Measurements from ENCODE around the gene NPEPL1. TPM values are rescaled to one million over a fixed set of nuclear protein-coding genes. Genes with fewer than 3 reads are reported as not detected.

NPEPL1 gene
- polyA plus RNA-seq, 1 donor (not counting 4 experiments of a cell fraction or from before 2014, with no cell fraction given) = 4.4 TPM

DNA sequence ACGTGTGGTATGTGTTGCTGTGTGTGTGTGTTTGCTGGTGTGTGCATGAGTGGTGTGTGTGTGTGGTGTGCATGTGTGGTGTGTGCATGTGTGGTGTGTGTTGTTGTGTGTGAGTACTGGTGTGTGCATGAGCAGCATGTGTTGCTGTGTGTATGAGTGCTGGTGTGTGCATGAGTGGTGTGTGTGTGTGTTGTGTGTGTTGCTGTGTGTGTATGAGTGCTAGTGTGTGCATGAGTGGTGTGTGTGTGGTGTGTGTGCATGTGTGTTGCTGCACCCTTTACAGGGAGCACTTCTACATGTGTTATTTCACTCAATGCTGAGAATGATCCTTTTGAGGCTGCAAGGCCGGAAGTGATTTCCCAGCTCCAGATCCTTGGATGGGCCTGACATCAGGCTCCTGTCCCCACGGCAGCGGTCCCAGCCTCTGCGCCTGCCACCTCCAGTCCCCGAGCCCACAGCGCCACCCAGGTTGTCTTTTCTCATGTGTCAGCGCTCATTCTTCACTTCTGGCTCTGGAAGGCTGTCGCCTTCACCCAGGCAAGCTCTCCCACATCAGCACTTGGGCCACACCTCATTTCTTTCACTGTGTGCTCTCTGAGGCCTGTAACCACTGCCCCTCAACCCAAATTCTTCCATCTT lies 2.6 kb downstream of the NPEPL1 start:
- Histone ChIP-seq H3K9me1 (ENCODE audit: control insufficient read depth, extremely low read depth, insufficient read depth, low read length) (no peaks in the 10 kb centered on the region), H3K36me3 (ENCODE audit: control insufficient read depth in 2 of 2, extremely low read depth in 1 of 2, insufficient read depth in 2 of 2, low read length in 2 of 2) (peaks cover 0 to 9% of the 10 kb centered on the region in 2 experiments), H3K9me3 (ENCODE audit: control insufficient read depth, low read depth, low read length) (no peaks in the 10 kb centered on the region), H4K20me1 (ENCODE audit: control insufficient read depth, extremely low read depth, insufficient read depth, low read length) (no peaks in the 10 kb centered on the region), H3K4me2 (ENCODE audit: control insufficient read depth, extremely low read depth, insufficient read depth, low read depth, low read length) (no peak overlapping the region), H3K4me1 (ENCODE audit: control insufficient read depth, extremely low read depth, insufficient read depth, low read length) (peaks cover 10% of the 10 kb centered on the region), H3K27me3 (ENCODE audit: control insufficient read depth, extremely low read depth, insufficient read depth, low read length) (no peaks in the 10 kb centered on the region), H2AFZ (ENCODE audit: control insufficient read depth, low read length) (no peak overlapping the region), H3K27ac (ENCODE audit: control insufficient read depth, insufficient read depth, low read length) (no peak overlapping the region), H3K79me2 (ENCODE audit: control insufficient read depth, insufficient read depth, low read length) (no peaks in the 10 kb centered on the region), H3K4me3 (ENCODE audit: control insufficient read depth in 2 of 3, extremely low read depth in 1 of 3, insufficient read depth in 2 of 3, low read depth in 1 of 3, low read length in 3 of 3) (no peak overlapping the region), H3K9ac (ENCODE audit: control insufficient read depth, extremely low read depth, insufficient read depth, low read length) (no peak overlapping the region)
- dilution Hi-C loops (cut with MboI; ENCODE audit: extremely low pct_ligation_motif_present, low sequenced_read_pairs) = no loop called here
- no peak for TF ChIP-seq EZH2 (IDR thresholded peaks at IDR 0.05; ENCODE audit: low read length)
- TF ChIP-seq, protein P1, sequence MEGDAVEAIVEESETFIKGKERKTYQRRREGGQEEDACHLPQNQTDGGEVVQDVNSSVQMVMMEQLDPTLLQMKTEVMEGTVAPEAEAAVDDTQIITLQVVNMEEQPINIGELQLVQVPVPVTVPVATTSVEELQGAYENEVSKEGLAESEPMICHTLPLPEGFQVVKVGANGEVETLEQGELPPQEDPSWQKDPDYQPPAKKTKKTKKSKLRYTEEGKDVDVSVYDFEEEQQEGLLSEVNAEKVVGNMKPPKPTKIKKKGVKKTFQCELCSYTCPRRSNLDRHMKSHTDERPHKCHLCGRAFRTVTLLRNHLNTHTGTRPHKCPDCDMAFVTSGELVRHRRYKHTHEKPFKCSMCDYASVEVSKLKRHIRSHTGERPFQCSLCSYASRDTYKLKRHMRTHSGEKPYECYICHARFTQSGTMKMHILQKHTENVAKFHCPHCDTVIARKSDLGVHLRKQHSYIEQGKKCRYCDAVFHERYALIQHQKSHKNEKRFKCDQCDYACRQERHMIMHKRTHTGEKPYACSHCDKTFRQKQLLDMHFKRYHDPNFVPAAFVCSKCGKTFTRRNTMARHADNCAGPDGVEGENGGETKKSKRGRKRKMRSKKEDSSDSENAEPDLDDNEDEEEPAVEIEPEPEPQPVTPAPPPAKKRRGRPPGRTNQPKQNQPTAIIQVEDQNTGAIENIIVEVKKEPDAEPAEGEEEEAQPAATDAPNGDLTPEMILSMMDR (optimal IDR thresholded peaks at IDR 0.05 in 1 of 3, IDR thresholded peaks at IDR 0.05 in 1 of 3, conservative IDR thresholded peaks at IDR 0.05 in 1 of 3; ENCODE audit: extremely low read depth in 1 of 3, insufficient read depth in 2 of 3, low read length in 3 of 3) = no peak
- DNase-seq (ENCODE audit: low read depth, low spot score) (no peak), FAIRE-seq (peak; percentile 60)

DNA sequence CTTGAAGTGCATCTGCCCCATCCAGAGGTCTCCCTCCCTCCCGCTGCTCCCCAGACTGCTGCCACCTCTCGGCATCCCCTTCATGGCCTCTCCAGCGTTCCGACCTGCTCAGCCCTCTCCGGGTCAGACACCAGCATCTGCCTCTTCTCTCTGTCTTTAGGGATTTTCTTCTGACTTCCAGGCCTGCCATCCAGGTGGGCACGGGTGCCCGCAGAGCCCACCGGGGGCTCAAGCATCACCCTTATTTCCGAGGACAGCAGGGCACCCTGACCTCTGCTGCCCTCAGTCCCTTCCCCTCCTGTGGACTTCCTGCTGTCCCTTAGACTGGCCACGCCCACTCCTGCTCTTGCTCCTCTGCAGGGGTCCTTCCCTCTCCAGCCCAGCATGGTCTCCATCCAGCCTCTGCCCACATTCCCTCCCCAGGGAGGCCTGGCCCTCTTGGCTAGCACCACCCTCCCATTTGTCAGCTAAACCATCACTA lies 3.3 kb downstream of the NPEPL1 start:
- no peaks in the 10 kb centered on the region for H3K9me1 ChIP-seq (ENCODE audit: control insufficient read depth, extremely low read depth, insufficient read depth, low read length)
- no peaks in the 10 kb centered on the region for H4K20me1 ChIP-seq (ENCODE audit: control insufficient read depth, extremely low read depth, insufficient read depth, low read length)
- dilution Hi-C loops (cut with MboI; ENCODE audit: extremely low pct_ligation_motif_present, low sequenced_read_pairs) = no loop called here
- H2AFZ ChIP-seq (ENCODE audit: control insufficient read depth, low read length) = no peak overlapping the region
- H3K4me3 ChIP-seq (ENCODE audit: control insufficient read depth in 2 of 3, extremely low read depth in 1 of 3, insufficient read depth in 2 of 3, low read depth in 1 of 3, low read length in 3 of 3) = no peak overlapping the region
- no peak for FAIRE-seq
- no peak overlapping the region for H3K9ac ChIP-seq (ENCODE audit: control insufficient read depth, extremely low read depth, insufficient read depth, low read length)
- H3K36me3 ChIP-seq (ENCODE audit: control insufficient read depth in 2 of 2, extremely low read depth in 1 of 2, insufficient read depth in 2 of 2, low read length in 2 of 2) = peaks cover 0 to 12% of the 10 kb centered on the region in 2 experiments
- H3K9me3 ChIP-seq (ENCODE audit: control insufficient read depth, low read depth, low read length) = no peaks in the 10 kb centered on the region
- H3K27ac ChIP-seq (ENCODE audit: control insufficient read depth, insufficient read depth, low read length) = no peak overlapping the region
- DNase-seq (ENCODE audit: low read depth, low spot score) = no peak
- H3K4me2 ChIP-seq (ENCODE audit: control insufficient read depth, extremely low read depth, insufficient read depth, low read depth, low read length) = no peak overlapping the region
- no peaks in the 10 kb centered on the region for H3K79me2 ChIP-seq (ENCODE audit: control insufficient read depth, insufficient read depth, low read length)
- no peak for TF ChIP-seq EZH2 (IDR thresholded peaks at IDR 0.05; ENCODE audit: low read length)
- TF ChIP-seq, protein P1 (optimal IDR thresholded peaks at IDR 0.05 in 1 of 3, IDR thresholded peaks at IDR 0.05 in 1 of 3, conservative IDR thresholded peaks at IDR 0.05 in 1 of 3; ENCODE audit: extremely low read depth in 1 of 3, insufficient read depth in 2 of 3, low read length in 3 of 3) = no peak
- peaks cover 10% of the 10 kb centered on the region for H3K4me1 ChIP-seq (ENCODE audit: control insufficient read depth, extremely low read depth, insufficient read depth, low read length)
- no peaks in the 10 kb centered on the region for H3K27me3 ChIP-seq (ENCODE audit: control insufficient read depth, extremely low read depth, insufficient read depth, low read length)
